HUES48 (cell line): Measurements from ENCODE around the gene RPLP2.

Source experiments
- H3K27ac ChIP-seq: one replicate; pipeline ENCODE4 v1.7.0; 2013; ENCODE audit warnings: low read depth, low read length, inconsistent platforms
- H3K27me3 ChIP-seq: 2 replicates; pipeline ENCODE4 v1.6.1; 2013; ENCODE audit warnings: mild to moderate bottlenecking, low read length; ENCODE audit not compliant: control insufficient read depth, insufficient read depth
- H3K36me3 ChIP-seq: 2 replicates; pipeline ENCODE4 v1.6.1; 2013; ENCODE audit warnings: low read length; ENCODE audit not compliant: control insufficient read depth, insufficient read depth
- H3K4me1 ChIP-seq: 2 replicates; pipeline ENCODE4 v1.6.1; 2013; ENCODE audit warnings: mild to moderate bottlenecking, low read length; ENCODE audit not compliant: control insufficient read depth, insufficient read depth
- H3K4me3 ChIP-seq: 2 replicates; pipeline ENCODE4 v1.5.1; 2013; ENCODE audit warnings: mild to moderate bottlenecking, low read depth, low read length
- H3K9ac ChIP-seq: 2 replicates; pipeline ENCODE4 v1.6.1; 2013; ENCODE audit warnings: mild to moderate bottlenecking, low read depth, low read length, moderate library complexity
- H3K9me3 ChIP-seq: 2 replicates; pipeline ENCODE4 v1.6.1; 2013; ENCODE audit warnings: low read length; ENCODE audit not compliant: control insufficient read depth, insufficient read depth

Gene RPLP2

DNA sequence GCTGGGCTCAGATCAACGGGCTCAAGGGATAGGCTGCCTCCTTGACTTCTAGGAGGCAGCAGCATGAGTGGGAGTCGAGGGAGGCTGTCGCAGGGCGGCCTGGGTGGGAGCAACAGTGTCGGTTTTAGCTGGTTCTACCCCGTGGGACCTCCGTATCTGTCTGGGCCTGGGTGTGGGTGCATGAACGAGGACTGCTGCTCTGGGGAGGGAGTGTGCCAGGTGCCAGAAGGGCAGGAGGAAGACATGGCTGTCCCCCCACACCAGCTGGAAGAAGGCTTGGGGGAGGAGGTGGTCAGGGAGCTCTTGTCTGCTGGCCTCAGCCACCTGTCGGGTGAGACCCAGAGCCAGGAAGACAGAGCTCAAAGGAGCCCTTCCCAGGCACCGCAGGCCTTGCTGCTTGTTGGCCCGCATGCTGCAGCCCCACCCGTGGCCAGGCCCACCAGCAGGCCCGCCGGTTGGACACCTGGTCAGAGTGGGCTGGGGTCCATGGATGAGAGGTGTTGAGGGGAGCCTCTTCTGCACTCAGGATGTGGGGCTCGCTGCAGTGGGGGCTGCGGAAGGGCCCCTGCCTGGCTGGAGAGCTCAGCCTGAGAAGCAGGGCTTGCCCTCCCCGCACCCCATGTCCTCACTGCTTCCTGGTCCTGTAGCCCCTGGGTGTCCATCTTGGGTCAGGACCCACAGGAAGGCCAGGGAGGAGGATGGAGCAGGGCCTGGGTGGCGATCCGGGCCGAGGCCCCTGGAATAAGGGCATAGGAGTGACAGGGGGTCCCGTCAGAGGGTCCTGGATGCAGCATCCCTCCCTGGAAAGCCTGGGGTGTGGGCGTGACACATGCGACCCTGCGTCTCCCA is 23.3 kb upstream of the RPLP2 start:
- H3K4me1 ChIP-seq = peaks cover 15% of the 10 kb centered on the region
- no peak overlapping the region for H3K4me3 ChIP-seq
- H3K27me3 ChIP-seq = no peaks in the 10 kb centered on the region
- no peak overlapping the region for H3K27ac ChIP-seq
- no peaks in the 10 kb centered on the region for H3K9me3 ChIP-seq
- H3K9ac ChIP-seq = no peak overlapping the region
- H3K36me3 ChIP-seq = peaks cover under 1% of the 10 kb centered on the region; the same call in 1 of the 2 replicates

DNA sequence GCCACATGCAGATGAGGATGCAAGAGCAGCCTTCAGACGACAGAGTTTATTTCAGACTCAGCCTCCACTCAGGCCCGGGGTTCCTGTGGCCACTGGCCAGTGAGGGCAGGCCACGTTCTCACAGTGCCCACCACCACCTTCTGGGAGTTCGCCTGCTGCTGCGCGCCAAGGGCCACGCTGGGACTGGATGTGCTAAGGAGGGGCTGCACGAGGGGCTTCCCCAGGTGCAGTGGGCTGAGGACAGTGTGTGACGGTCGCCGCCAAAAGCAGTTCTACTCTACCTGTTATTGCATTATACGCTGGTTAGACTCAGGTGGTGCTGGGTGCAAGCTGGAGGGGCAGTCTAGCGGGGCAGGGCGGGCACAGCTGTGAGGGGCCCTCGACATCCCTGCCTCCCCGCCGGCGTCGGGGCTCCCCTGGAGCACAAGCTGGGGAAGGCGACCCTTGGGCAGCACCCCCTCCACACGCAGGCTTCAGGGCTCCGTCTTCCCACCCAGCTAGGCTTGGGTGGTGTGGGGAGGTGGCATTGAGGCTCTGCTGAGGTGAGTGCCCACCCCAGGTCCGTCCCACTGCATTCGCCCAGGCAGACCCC is 22.6 kb upstream of the RPLP2 start:
- H3K4me3 ChIP-seq = no peak overlapping the region
- no peak overlapping the region for H3K9ac ChIP-seq
- H3K36me3 ChIP-seq = peaks cover 8% of the 10 kb centered on the region
- H3K9me3 ChIP-seq = no peaks in the 10 kb centered on the region
- peaks cover 15% of the 10 kb centered on the region for H3K4me1 ChIP-seq
- H3K27ac ChIP-seq = no peak overlapping the region
- no peaks in the 10 kb centered on the region for H3K27me3 ChIP-seq

GRCh38 chr11:788009-788640 is 21.6 kb upstream of the RPLP2 start:
- Histone ChIP-seq H3K36me3 (peaks cover 13% of the 10 kb centered on the region), H3K27ac (no peak overlapping the region), H3K27me3 (no peaks in the 10 kb centered on the region), H3K9ac (no peak overlapping the region), H3K9me3 (no peaks in the 10 kb centered on the region), H3K4me3 (no peak overlapping the region), H3K4me1 (peaks cover 7% of the 10 kb centered on the region)

GRCh38 chr11:788953-789940 is 20.5 kb upstream of the RPLP2 start:
- H3K4me1 ChIP-seq = peaks cover 4% of the 10 kb centered on the region; the same call in 1 of the 2 replicates
- no peaks in the 10 kb centered on the region for H3K9me3 ChIP-seq
- no peaks in the 10 kb centered on the region for H3K27me3 ChIP-seq
- peak overlapping the region; percentile 37; the same call in 1 of the 2 replicates for H3K4me3 ChIP-seq
- H3K27ac ChIP-seq = no peak overlapping the region
- H3K36me3 ChIP-seq = peaks cover 23% of the 10 kb centered on the region
- no peak overlapping the region for H3K9ac ChIP-seq

- H3K9me3 ChIP-seq = no peaks in the 10 kb centered on the region
- H3K4me1 ChIP-seq = peaks cover 4% of the 10 kb centered on the region; the same call in 1 of the 2 replicates
- H3K36me3 ChIP-seq = peaks cover 28% of the 10 kb centered on the region
- H3K9ac ChIP-seq = no peak within 1 kb of the TSS
- peak within 1 kb of the TSS; percentile 37; the same call in 1 of the 2 replicates for H3K4me3 ChIP-seq
- H3K27me3 ChIP-seq = no peaks in the 10 kb centered on the region
- H3K27ac ChIP-seq = no peak within 1 kb of the TSS
Measured at GRCh38 chr11:789943-790342, 19.8 kb upstream of the RPLP2 start, which contains the start of gene CEND1. Gene CEND1 (minus strand): TSS chr11:790090. CDS start chr11:788576, 1,514 bp downstream.

DNA sequence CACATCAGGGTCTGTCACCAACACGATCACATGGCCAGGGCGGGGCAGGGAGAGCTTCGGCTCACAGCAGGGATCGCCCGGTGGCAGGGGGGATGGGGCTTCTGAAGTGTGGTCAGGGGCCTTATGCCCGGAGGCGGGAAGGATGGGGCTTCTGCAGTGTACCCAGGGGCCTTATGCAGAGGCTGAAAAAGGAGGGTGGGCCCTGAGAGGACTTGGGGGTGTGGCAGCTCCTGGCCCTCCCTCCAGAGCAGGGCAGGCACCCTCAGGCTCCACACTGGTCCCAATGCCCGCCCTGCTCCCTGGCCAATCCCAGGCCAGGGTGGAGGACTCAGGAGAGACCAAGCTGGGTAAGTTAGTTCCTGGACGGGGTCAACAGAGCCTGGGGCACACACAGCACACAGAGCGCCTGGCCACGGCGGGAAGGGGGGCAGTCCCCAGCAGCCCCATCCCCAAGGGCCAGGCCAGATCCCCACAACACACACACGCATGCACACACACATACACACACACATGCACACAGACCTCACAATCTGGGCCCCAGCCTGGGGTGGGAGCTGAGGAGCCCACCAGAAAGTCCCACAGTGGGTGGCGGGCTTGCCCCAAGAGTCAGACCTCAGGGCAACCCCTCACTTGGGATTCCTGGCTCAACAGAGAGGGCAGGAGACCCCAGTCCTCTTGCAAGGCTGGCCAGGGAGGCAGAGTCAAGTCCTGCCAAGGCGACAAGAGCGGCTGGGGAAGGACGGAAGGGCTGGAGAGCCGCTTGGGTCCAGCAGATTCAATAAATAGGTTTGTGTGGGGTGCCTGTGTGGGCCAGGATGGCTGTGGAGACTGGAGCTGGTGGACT is 18.8 kb upstream of the RPLP2 start:
- no peak overlapping the region for H3K9ac ChIP-seq
- no peak overlapping the region for H3K4me3 ChIP-seq
- H3K9me3 ChIP-seq = no peaks in the 10 kb centered on the region
- H3K27me3 ChIP-seq = no peaks in the 10 kb centered on the region
- no peak overlapping the region for H3K27ac ChIP-seq
- peaks cover 28% of the 10 kb centered on the region for H3K36me3 ChIP-seq
- H3K4me1 ChIP-seq = peaks cover 8% of the 10 kb centered on the region

DNA sequence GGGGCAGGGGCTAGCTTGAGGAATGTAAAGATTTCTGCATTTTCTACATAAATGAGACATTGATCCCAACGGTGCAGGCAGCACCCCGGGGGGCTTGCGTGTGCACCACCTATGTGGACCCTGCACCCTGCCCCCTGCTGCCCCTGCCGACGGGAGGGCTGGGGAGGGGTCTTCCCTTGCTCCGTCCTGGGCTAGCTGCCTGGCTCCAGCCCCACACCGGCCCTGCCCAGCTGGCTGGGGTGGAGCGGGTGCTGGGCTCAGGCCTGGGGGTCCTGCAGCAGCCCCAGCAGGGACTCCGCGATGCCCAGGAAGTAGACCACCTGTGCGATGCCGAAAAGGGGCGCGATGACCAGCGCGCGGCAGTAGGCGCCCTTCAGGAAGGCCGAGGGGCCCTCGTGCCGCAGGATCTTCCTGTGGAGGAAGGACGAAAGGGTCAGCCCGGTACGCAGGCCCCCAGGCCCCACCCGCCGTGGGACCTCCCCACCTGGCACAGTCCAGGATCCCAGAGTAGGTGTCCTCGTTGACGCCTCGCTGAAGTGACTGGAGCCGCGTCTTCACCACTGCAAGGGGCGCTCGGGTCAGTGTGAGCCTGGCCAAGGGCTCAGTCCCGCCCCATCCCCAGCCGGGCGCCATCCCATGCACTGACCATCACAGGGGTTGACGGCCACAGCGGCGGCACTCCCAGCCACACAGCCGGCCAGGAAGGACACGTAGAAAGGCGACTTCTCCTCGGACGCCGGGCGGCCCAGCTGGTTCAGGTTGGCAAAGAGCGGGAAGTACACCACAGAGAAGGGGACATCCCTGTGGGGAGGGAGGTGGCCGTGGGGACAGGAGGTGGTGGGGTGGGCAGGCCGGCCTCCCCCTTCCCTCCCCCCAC is 17.9 kb upstream of the RPLP2 start:
- peaks cover 15% of the 10 kb centered on the region for H3K4me1 ChIP-seq
- no peak overlapping the region for H3K27ac ChIP-seq
- H3K9me3 ChIP-seq = no peaks in the 10 kb centered on the region
- H3K9ac ChIP-seq = no peak overlapping the region
- peaks cover 28% of the 10 kb centered on the region for H3K36me3 ChIP-seq
- no peak overlapping the region for H3K4me3 ChIP-seq
- H3K27me3 ChIP-seq = no peaks in the 10 kb centered on the region

DNA sequence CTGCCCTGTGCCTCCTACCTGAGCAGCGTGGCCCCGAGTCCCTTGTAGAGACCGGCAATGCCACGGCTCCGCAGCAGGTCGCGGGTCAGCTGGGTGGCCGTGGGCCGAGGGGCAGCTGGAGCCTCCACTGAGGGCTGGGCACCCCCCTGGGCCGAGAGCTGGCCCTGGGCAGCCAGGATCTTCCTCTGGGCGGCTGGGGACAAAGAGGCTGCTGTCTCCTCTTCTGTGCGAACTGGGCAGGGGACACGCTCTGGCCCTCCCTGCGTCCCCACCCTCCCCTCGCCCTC is 17.3 kb upstream of the RPLP2 start:
- peaks cover 18% of the 10 kb centered on the region for H3K4me1 ChIP-seq
- no peaks in the 10 kb centered on the region for H3K9me3 ChIP-seq
- no peak overlapping the region for H3K9ac ChIP-seq
- peaks cover 28% of the 10 kb centered on the region for H3K36me3 ChIP-seq
- no peaks in the 10 kb centered on the region for H3K27me3 ChIP-seq
- H3K27ac ChIP-seq = no peak overlapping the region
- no peak overlapping the region for H3K4me3 ChIP-seq

GRCh38 chr11:792873-793272 is 16.9 kb upstream of the RPLP2 start:
- Histone ChIP-seq H3K4me3 (no peak overlapping the region), H3K9me3 (no peaks in the 10 kb centered on the region), H3K27me3 (no peaks in the 10 kb centered on the region), H3K36me3 (peaks cover 28% of the 10 kb centered on the region), H3K9ac (no peak overlapping the region), H3K27ac (no peak overlapping the region), H3K4me1 (peaks cover 18% of the 10 kb centered on the region)
